DMS79 treated with DMSO at 0.1 percent for 48 hours (cell line): ENCODE data around the gene GRIN3B.

Experiments
- DNase-seq: peaks from one replicate; lab custom pipeline; 2025; lab: John Stamatoyannopoulos, UW

The GRIN3B gene

GRCh38 chr19:1041835-1042685, 41.8 kb downstream of the GRIN3B start:
- peak; percentile 51 for DNase-seq

GRCh38 chr19:1042689-1043511, 42.7 kb downstream of the GRIN3B start:
- DNase-seq = peak; percentile 82

GRCh38 chr19:1045247-1045603, 45.0 kb downstream of the GRIN3B start:
- no peak for DNase-seq

GRCh38 chr19:1046117-1046626, 46.0 kb downstream of the GRIN3B start:
- DNase-seq = no peak

- DNase-seq = no peak
Measured at GRCh38 chr19:1046836-1047695, 46.8 kb downstream of the GRIN3B start.

GRCh38 chr19:1047696-1048147, 47.5 kb downstream of the GRIN3B start:
- no peak for DNase-seq

- DNase-seq = no peak
Measured at GRCh38 chr19:1049106-1049505, 48.9 kb downstream of the GRIN3B start.

- no peak for DNase-seq
Measured at GRCh38 chr19:1049800-1050199, 49.6 kb downstream of the GRIN3B start.

- no peak for DNase-seq
Measured at GRCh38 chr19:1050989-1051788, 51.0 kb downstream of the GRIN3B start.

- DNase-seq = no peak
Measured at GRCh38 chr19:1051791-1052190, 51.6 kb downstream of the GRIN3B start.

GRCh38 chr19:1052349-1052975, 52.2 kb downstream of the GRIN3B start:
- DNase-seq = no peak

GRCh38 chr19:1053176-1054101, 53.2 kb downstream of the GRIN3B start:
- DNase-seq = no peak

- DNase-seq = no peak
Measured at GRCh38 chr19:1054102-1055027, 54.1 kb downstream of the GRIN3B start.

- DNase-seq = no peak
Measured at GRCh38 chr19:1055028-1055425, 54.8 kb downstream of the GRIN3B start.

- no peak for DNase-seq
Measured at GRCh38 chr19:1055886-1056620, 55.8 kb downstream of the GRIN3B start.

- DNase-seq = peak; percentile 24
Measured at GRCh38 chr19:1057176-1057855, 57.1 kb downstream of the GRIN3B start.

GRCh38 chr19:1058112-1058511, 57.9 kb downstream of the GRIN3B start:
- DNase-seq = no peak
